ENCODE measurements around the gene DOCK4.

DOCK4 gene

DNA sequence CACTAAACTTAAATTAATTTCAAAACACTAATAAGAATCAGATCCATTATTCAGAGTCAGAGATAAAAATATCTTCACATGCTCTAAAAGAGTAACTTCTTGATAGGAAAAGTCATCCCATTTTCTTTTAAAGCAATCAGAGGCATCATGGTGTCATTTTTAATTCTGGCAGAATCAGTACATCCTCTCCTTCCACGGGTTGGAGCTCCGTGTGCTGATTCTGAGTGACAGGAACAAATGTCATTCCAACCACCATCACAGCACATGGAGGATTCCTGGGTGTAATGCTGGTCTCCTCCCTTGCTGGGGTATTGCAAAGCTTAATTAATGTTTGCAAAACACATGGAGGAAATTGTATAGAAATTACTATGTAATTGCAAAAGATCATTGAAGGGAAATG, 529.4 kb downstream of the DOCK4 start:
- H3K4me3 ChIP-seq (ENCODE audit: control insufficient read depth, low read depth, low read length), result no peak overlapping the region
- TF ChIP-seq CTCF (IDR thresholded peaks at IDR 0.05; ENCODE audit: control insufficient read depth, insufficient read depth, low read depth, low read length, missing control alignments), result no peak
- DNase-seq (ENCODE audit: low read depth), result no peak
